ENCODE measurements around the gene ETS2. TPM values are rescaled to one million over a fixed set of nuclear protein-coding genes. Genes with fewer than 3 reads are reported as not detected.

The ETS2 gene
- total and polyA plus RNA-seq, 2 of the 8 experiments (the other 6 are each of a cell fraction or from before 2014, with no cell fraction given) = 11.0 to 45.1 TPM

GRCh38 chr21:38863291-38863690, 57.6 kb downstream of the ETS2 start:
- no peaks in the 10 kb centered on the region; a peak in 1 of 4 replicates for H3K9me3 ChIP-seq (ENCODE audit: insufficient read depth in 2 of 2, low read depth in 1 of 2, low read length in 1 of 2)
- H4K91ac ChIP-seq (replicated peaks; ENCODE audit: insufficient read length, low read length) = no peak overlapping the region
- no peak overlapping the region for H3K4me2 ChIP-seq (ENCODE audit: insufficient read depth in 1 of 2, low read depth in 2 of 2, low read length in 2 of 2)
- TF ChIP-seq RXRA (IDR thresholded peaks at IDR 0.05; ENCODE audit: insufficient read depth, low read depth, low read length) (no peak), RNF2 (IDR thresholded peaks at IDR 0.05; ENCODE audit: borderline replicate concordance, low read depth, low read length, missing control alignments, poor library complexity, severe bottlenecking) (no peak), GTF2F1 (IDR thresholded peaks at IDR 0.05; ENCODE audit: borderline replicate concordance, low read depth, low read length) (no peak), BRCA1 (IDR thresholded peaks at IDR 0.05; ENCODE audit: low read depth, low read length) (no peak), ASH2L (IDR thresholded peaks at IDR 0.05; ENCODE audit: low read length) (no peak), CHD2 (IDR thresholded peaks at IDR 0.05; ENCODE audit: low read length) (no peak), TCF12 (IDR thresholded peaks at IDR 0.05; ENCODE audit: low read depth, low read length) (no peak), BACH1 (IDR thresholded peaks at IDR 0.05; ENCODE audit: low read length) (no peak), CEBPB (IDR thresholded peaks at IDR 0.05; ENCODE audit: low read depth, low read length) (no peak), NRF1 (IDR thresholded peaks at IDR 0.05; ENCODE audit: low read depth, low read length) (no peak), GABPA (IDR thresholded peaks at IDR 0.05; ENCODE audit: borderline replicate concordance, insufficient read depth, low read length) (no peak), SIX5 (IDR thresholded peaks at IDR 0.05; ENCODE audit: low read depth, low read length) (no peak), FOSL1 (IDR thresholded peaks at IDR 0.05; ENCODE audit: insufficient read depth, low read depth, low read length) (no peak)
- no peak overlapping the region for H3K18ac ChIP-seq (ENCODE audit: extremely low read depth, low read length)
- no peaks in the 10 kb centered on the region for H3K23me2 ChIP-seq (ENCODE audit: low read depth, low read length)
- no peak overlapping the region for H3K56ac ChIP-seq (replicated peaks; ENCODE audit: insufficient read length, low read depth, low read length)
- no peaks in the 10 kb centered on the region for H3K79me1 ChIP-seq (ENCODE audit: low read depth, low read length)
- CTCF ChIA-PET (ENCODE audit: partially characterized antibody) = interaction anchor here (1.4 kb wide), 1 partner anchor 290 kb away, joined by 4 read pairs; no protein-coding TSS in a partner anchor
- H2BK120ac ChIP-seq (replicated peaks; ENCODE audit: low read depth, low read length) = no peak overlapping the region
- no peak overlapping the region for H3K27ac ChIP-seq (ENCODE audit: low read depth, low read length)
- POLR2A ChIA-PET (ENCODE audit: partially characterized antibody) = no interaction called here
- H3K9ac ChIP-seq (replicated peaks in 1 of 4; ENCODE audit: extremely low read depth in 1 of 4, low read depth in 3 of 4, low read length in 3 of 4) = no peak overlapping the region
- H2AK5ac ChIP-seq (ENCODE audit: low read depth, low read length) = no peak overlapping the region
- no peak overlapping the region for H3K23ac ChIP-seq (ENCODE audit: insufficient read length)
- no peak overlapping the region for H3K4ac ChIP-seq (replicated peaks; ENCODE audit: insufficient read length, low read depth, low read length)
- no peak overlapping the region for H2BK12ac ChIP-seq (ENCODE audit: low read depth, low read length)
- H3K4me3 ChIP-seq (ENCODE audit: extremely low read depth in 1 of 4, insufficient read depth in 2 of 4, low read depth in 3 of 4, low read length in 4 of 4) = no peak overlapping the region
- H4K5ac ChIP-seq (ENCODE audit: insufficient read length, low read depth, low read length) = no peak overlapping the region
- H3K27me3 ChIP-seq (replicated peaks in 1 of 4; ENCODE audit: control insufficient read depth in 3 of 4, extremely low read depth in 1 of 4, insufficient read depth in 3 of 4, low read length in 3 of 4) = no peaks in the 10 kb centered on the region
- H2BK20ac ChIP-seq (ENCODE audit: low read length) = no peak overlapping the region
- 86% methylated on average over 2 of the region's 2 CpGs; no CpG with 5 or more reads in 1 of the 2 experiments for WGBS, 2 experiments (ENCODE audit: extremely low coverage in 1 of 2, insufficient coverage in 1 of 2, insufficient read length in 1 of 2, insufficient replicate concordance in 2 of 2, low coverage in 1 of 2, low lambda C conversion rate in 2 of 2, missing lambda C conversion rate in 1 of 2)
- 0 out of 7 replicates have a peak, but pooled peaks cover 0 to 3% (median 0%) of the 10 kb centered on the region in 4 experiments for H3K4me1 ChIP-seq (replicated peaks in 1 of 4; ENCODE audit: control insufficient read depth in 3 of 4, insufficient read depth in 4 of 4, low read length in 3 of 4)
- H3K79me2 ChIP-seq (ENCODE audit: control insufficient read depth in 1 of 2, insufficient read depth in 2 of 2, low read length in 2 of 2) = no peaks in the 10 kb centered on the region
- no peaks in the 10 kb centered on the region for H4K20me1 ChIP-seq (replicated peaks in 1 of 2; ENCODE audit: control insufficient read depth in 1 of 2, insufficient read depth in 2 of 2, low read length in 2 of 2)
- FAIRE-seq = no peak
- no peak overlapping the region for H3K14ac ChIP-seq (ENCODE audit: insufficient read length)
- H2AFZ ChIP-seq (ENCODE audit: low read length) = no peak overlapping the region
- DNase-seq (ENCODE audit: low read depth in 1 of 2, low spot score in 2 of 2) = no peak
- H3K36me3 ChIP-seq (ENCODE audit: control insufficient read depth in 2 of 4, insufficient read depth in 4 of 4, low read length in 3 of 4) = no peaks in the 10 kb centered on the region
- no peak overlapping the region for H2BK15ac ChIP-seq (ENCODE audit: low read length)
- no peak overlapping the region for H2BK5ac ChIP-seq (ENCODE audit: low read depth, low read length)
- no peak overlapping the region for H4K8ac ChIP-seq (ENCODE audit: extremely low read depth, insufficient read depth, low read length)
